Fibroblast of pulmonary artery (primary cell): ENCODE data around the gene OR10H4.
"Not testable (repeated sequence)": the region's sequence is repeated elsewhere in the genome, so short reads cannot be mapped to it uniquely, and the experiment has no call there.

Experiments
- DNase-seq: peaks from one replicate; pipeline ENCODE4 v3.0.0-alpha.2; 2010; ENCODE audit warnings: low read depth
- H3K4me3 ChIP-seq: replicated peaks from 2 replicates; pipeline ENCODE4 v1.5.1; 2011; ENCODE audit warnings: low read depth, mild to moderate bottlenecking, control low read depth, low read length, moderate library complexity
- TF ChIP-seq, protein P1 (sequence below): IDR thresholded peaks from 2 replicates; pipeline ENCODE4 v1.5.1; 2011; ENCODE audit warnings: mild to moderate bottlenecking, control low read depth, low read length, inconsistent platforms; ENCODE audit errors: missing control alignments

OR10H4 gene, protein sequence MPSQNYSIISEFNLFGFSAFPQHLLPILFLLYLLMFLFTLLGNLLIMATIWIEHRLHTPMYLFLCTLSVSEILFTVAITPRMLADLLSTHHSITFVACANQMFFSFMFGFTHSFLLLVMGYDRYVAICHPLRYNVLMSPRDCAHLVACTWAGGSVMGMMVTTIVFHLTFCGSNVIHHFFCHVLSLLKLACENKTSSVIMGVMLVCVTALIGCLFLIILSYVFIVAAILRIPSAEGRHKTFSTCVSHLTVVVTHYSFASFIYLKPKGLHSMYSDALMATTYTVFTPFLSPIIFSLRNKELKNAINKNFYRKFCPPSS

DNA sequence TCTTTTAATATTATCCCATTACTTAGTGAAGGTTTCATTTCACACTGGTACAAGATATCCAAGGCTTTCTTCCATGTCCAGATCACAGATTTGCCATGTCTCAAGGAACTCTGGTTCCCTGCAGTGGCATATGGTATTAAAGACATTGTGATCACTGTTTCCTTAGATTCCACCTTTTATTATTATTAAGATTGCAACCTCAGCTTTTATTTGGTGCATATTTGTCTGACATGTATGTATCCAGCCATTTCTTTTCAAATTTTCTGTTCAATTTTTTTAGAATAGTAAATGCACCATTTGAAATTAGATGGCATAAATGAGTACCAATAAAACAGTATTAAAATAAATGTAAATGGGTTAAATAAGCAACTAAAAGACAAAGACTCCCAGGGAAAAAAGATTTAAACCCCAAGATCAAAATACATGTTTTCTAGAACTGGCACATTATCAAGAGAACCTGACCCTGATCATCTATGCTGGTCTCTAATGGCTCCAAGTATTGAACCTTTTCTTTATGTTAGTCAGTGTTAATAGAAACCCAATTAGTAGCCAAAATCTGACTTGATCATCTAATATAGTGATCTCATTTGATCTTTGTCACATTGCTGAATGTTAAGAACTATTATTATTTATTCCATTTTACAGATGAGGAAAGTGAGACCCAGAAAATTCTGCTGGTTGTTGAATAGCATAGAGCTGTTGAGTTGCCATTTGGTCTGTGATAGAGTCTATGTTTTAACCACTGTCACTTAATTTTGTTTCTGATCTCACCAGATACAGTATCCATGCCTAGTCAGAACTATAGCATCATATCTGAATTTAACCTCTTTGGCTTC is at the start of gene OR10H4:
OR10H4 (plus strand) TSS at position 786 of the 836 bp plus-strand sequence; CDS start at position 786, 0 bp downstream.
- DNase-seq = no peak
- TF ChIP-seq, protein P1, sequence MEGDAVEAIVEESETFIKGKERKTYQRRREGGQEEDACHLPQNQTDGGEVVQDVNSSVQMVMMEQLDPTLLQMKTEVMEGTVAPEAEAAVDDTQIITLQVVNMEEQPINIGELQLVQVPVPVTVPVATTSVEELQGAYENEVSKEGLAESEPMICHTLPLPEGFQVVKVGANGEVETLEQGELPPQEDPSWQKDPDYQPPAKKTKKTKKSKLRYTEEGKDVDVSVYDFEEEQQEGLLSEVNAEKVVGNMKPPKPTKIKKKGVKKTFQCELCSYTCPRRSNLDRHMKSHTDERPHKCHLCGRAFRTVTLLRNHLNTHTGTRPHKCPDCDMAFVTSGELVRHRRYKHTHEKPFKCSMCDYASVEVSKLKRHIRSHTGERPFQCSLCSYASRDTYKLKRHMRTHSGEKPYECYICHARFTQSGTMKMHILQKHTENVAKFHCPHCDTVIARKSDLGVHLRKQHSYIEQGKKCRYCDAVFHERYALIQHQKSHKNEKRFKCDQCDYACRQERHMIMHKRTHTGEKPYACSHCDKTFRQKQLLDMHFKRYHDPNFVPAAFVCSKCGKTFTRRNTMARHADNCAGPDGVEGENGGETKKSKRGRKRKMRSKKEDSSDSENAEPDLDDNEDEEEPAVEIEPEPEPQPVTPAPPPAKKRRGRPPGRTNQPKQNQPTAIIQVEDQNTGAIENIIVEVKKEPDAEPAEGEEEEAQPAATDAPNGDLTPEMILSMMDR = no peak
- H3K4me3 ChIP-seq = no peak within 1 kb of the TSS

DNA sequence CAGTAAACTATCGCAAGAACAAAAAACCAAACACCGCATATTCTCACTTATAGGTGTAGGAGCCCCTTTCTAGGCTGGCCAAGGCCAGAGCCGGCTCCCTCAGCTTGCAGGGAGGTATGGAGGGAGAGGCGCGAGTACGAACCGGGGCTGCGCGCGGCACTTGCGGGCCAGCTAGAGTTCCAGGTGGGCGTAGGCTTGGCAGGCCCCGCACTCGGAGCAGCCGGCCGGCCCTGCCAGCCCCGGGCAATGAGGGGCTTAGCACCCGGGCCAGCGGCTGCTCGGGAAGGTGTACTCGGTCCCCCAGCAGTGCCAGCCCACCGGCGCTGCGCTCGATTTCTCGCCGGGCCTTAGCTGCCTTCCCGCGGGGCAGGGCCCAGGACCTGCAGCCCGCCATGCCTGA is 49.2 kb upstream of the OR10H4 start:
- DNase-seq, H3K4me3 ChIP-seq: not testable (repeated sequence)

DNA sequence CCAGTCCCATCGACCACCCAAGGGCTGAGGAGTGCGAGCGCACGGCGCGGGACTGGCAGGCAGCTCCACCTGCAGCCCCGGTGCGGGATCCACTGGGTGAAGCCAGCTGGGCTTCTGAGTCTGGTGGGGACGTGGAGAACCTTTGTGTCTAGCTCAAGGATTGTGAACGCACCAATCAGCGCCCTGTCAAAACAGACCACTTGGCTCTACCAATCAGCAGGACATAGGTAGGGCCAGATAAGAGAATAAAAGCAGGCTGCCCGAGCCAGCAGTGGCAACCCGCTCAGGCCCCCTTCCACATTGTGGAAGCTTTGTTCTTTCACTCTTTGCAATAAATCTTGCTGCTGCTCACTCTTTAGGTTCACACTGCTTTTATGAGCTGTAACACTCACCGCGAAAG is 48.8 kb upstream of the OR10H4 start:
- DNase-seq, H3K4me3 ChIP-seq: not testable (repeated sequence)

DNA sequence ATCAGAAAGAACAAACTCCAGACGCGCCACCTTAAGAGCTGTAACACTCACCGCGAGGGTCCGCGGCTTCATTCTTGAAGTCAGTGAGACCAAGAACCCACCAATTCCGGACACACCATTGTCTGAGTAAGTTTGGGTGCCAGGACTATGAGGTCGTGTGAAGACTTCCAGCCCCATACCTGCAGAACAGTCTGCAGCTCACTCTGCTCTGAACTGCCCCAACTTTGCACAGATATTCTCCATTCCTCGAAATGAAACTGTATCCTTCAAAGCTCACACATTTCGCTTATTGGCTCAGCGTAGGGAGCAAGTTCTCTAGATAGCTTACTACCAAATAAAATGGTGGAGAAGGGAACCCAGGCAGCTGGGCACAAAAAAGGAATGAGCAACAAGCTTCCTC is 48.3 kb upstream of the OR10H4 start:
- no peak overlapping the region for H3K4me3 ChIP-seq
- no peak for DNase-seq
- TF ChIP-seq, protein P1 = no peak

DNA sequence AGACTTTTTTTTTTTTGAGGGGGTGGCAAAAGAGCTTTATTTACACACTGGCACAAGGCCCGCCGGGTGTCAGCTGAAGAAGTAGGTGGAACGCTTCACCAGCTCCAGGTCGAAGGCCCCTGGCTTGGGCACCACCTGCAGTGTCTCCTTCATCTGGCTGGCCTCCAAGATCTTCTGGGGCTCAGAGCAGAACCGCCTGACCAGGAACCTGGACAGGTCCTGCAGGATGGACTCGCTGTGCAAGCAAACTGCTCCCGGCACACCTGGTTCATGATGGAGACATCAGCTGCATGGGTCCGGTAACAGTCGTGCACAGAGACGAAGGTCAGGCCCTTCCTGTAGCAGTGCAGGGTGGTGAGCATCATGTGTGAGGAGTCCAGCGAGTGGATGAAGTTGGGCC is 46.6 kb upstream of the OR10H4 start:
- TF ChIP-seq, protein P1 = no peak
- H3K4me3 ChIP-seq = no peak overlapping the region
- no peak for DNase-seq

DNA sequence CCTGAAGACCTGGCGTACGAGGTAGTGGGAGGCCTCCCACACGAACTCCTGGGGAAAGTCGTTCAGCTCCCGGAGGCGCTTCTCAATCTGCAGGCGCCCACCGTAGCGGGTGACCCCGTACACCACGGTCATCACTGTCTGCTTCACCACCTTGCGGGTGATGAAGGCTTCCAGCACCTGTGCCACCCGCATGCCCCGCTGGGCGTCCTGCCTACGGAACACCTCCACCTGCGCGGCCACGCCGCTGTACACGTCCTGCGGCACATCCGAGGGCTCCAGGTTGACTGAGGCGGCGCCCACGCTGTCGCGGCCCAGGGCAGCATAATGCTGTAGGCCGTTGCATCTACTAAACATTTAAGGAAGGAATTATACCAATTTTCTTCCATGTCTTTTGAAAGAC is 45.9 kb upstream of the OR10H4 start:
- DNase-seq, H3K4me3 ChIP-seq: not testable (repeated sequence)

DNA sequence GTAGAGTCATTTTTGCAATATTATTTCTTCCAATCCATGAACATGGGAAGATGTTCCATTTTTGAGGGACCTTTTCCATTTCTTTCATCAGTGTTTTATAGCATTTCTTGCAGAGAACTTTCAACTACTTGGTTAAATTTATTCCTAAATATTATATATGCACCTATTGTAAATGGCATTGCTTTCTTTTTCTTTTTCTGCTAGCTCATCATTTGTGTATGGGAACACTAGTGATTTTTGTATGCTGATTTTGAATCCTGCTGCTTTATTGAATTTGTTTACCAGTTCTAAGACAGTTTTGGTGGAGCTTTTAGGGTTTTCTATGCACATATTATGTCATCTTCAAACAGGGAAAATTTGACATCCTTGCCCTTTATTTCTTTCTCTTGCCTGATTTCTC is 43.8 kb upstream of the OR10H4 start:
- no peak overlapping the region for H3K4me3 ChIP-seq
- no peak for DNase-seq
- TF ChIP-seq, protein P1 = no peak

DNA sequence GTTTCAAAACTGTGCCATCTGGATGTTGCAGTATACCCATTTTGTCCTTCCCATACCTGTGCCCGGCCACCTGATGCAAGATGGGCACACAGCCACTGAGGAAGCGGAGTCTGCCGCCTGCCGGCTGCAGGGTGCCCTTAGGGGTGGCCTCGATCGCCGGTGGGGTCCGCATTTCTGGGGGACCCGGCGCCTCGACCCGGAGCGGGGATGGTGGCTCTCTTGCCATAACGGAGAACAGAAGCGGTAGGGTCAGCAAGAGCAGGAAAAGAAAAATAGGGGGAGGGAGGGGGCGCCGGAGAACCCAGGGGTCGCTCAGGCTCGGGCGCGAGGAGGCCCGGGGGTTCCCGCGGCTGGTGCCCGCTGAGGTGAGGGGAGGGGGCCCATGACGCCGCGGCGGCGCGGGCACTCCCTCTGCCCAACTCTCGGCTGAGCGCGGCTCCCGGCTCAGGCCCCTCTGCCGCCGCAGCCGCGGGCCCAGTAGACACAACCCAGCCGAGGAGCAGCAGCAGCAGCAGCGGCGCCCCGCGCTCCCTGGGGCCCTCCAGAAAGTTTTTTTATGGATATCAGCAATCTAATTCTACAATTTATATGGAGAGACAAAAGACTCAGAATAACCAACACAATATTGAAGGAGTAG is 37.1 kb upstream of the OR10H4 start:
- DNase-seq = no peak
- TF ChIP-seq, protein P1 = no peak
- no peak overlapping the region for H3K4me3 ChIP-seq
